ENCODE data around the gene MRFAP1L1.
A peak's percentile ranks its signal among the peaks of the same experiment; 100 is the strongest.
"Not testable (repeated sequence)": the region's sequence is repeated elsewhere in the genome, so short reads cannot be mapped to it uniquely, and the experiment has no call there.

Gene MRFAP1L1

DNA sequence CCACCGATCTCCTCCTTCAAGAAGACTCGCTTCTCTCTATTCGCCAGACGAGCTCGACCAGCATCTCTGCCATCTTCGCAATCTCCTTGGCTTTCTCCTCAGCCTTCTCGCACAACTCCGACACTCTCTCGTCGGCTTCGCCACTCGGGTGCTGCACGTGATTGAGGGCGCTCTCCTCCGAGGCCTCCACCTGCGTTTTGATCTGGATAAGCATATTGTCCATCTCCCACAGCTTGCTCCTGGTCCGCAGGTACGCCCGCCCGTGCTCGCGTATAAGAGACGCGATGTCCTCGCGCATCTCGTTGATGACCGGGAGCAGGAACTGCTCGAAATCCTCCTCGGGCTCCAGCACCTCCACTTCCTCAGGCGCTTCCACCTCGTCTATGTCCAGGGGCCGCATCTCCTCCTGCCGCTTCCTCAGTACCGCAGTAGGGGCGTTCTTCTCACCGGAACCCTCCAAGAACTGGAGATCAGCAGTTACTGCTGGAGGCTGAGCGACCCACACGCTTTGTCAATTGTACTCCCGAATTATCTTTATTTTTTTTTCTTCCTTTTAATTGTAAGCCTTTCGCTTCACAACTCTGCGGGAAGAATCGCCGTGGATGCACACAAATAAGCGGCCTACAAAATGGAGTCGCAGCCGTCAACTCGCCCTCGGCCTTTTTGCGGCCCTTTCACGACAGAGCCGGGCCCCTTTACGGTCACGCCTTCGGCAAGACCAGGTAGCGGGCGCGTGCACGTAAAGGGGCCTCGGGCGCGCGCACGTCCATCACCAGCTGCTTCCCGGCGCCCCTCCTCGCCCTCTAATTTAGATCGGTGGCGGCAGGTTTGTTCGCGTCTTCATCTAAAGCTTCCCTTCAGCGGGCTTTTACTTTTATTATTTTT is at the start of gene MRFAP1L1:
TSS of gene MRFAP1L1 (minus strand) at position 636 of the 885 bp plus-strand sequence. CDS start at position 400, 236 bp downstream.
- ChIA-PET CTCF (interaction anchor here (0.7 kb wide), 2 partner anchors 12 to 1491 kb away, joined by 4 read pairs; no protein-coding TSS in a partner anchor), POLR2A (ENCODE audit: low non-redundant PET) (no interaction called here)
- H3K27ac ChIP-seq = peak within 1 kb of the TSS; percentile 85
- TF ChIP-seq CTCF (conservative IDR thresholded peaks at IDR 0.05; ENCODE audit: low read depth) = no peak
- peak; percentile 95 for DNase-seq (ENCODE audit: low spot score)

DNA sequence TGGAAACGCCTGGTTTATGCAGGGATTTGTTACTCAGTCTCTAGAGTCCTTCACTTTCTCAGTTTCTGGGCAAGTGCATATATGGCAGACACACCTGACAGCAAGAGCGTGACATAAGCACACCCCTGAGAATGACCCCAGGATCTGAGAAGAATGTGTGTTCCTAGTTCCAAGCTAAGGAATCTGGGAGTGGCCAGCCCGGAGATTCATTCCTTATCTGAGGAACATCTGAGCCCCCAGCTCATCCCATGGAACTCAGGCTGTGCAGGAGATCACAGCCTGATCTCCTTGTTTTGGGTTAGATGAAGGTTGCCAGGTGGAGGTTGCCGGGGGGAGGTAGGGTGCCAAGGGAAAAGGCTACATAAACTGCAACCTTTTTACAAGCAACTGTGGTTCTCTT is 49.1 kb upstream of the MRFAP1L1 start:
- TF ChIP-seq CTCF (conservative IDR thresholded peaks at IDR 0.05; ENCODE audit: low read depth) = no peak
- POLR2A ChIA-PET (ENCODE audit: low non-redundant PET) = no interaction called here
- no peak overlapping the region for H3K27ac ChIP-seq
- DNase-seq (ENCODE audit: low spot score) = no peak
- CTCF ChIA-PET = no interaction called here

DNA sequence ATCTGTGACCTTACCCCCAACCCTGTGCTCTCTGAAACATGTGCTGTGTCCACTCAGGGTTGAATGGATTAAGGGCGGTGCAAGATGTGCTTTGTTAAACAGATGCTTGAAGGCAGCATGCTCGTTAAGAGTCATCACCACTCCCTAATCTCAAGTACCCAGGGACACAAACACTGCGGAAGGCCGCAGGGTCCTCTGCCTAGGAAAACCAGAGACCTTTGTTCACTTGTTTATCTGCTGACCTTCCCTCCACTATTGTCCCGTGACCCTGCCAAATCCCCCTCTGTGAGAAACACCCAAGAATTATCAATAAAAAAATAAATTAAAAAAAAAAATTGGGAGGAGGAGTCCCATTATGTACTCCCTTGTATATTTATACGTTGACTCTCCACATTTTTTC is 46.7 kb upstream of the MRFAP1L1 start:
- POLR2A ChIA-PET (ENCODE audit: low non-redundant PET); CTCF ChIA-PET; H3K27ac ChIP-seq; DNase-seq (ENCODE audit: low spot score): not testable (repeated sequence)

GRCh38 chr4:6755088-6755753 is 45.6 kb upstream of the MRFAP1L1 start:
- POLR2A ChIA-PET (ENCODE audit: low non-redundant PET) = no interaction called here
- CTCF ChIA-PET = no interaction called here
- no peak for TF ChIP-seq CTCF (conservative IDR thresholded peaks at IDR 0.05; ENCODE audit: low read depth)
- no peak overlapping the region for H3K27ac ChIP-seq
- DNase-seq (ENCODE audit: low spot score) = no peak

DNA sequence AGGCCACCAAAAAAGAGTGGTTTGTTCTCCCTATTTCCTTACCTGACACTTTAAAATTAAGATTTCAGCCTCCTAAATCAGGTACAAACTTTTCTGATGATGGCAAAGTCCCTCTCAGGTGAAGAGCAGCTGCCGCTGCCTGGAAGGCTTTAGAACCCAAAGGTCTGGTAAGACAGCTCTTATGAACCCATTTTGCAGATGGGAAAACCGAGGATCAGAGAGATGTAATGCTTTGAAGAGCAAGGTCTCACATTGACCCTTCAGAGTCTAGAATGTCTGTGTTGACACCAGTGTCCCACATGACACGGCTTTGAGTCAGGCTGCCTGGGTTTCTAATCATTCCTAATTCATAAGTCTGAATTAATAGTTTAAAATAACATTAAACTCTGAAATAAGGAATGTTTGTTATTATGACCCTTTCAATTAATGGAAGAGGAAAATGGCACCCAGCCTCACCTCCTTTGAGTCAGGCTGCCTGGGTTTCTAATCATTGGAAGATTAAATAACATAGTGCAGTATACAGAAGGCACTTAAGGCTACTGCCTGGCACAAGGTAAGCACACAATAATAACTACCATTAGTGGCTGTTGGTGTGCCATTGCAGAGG is 44.9 kb upstream of the MRFAP1L1 start:
- no peak overlapping the region for H3K27ac ChIP-seq
- CTCF ChIA-PET = no interaction called here
- TF ChIP-seq CTCF (conservative IDR thresholded peaks at IDR 0.05; ENCODE audit: low read depth) = no peak
- DNase-seq (ENCODE audit: low spot score) = no peak
- POLR2A ChIA-PET (ENCODE audit: low non-redundant PET) = no interaction called here

DNA sequence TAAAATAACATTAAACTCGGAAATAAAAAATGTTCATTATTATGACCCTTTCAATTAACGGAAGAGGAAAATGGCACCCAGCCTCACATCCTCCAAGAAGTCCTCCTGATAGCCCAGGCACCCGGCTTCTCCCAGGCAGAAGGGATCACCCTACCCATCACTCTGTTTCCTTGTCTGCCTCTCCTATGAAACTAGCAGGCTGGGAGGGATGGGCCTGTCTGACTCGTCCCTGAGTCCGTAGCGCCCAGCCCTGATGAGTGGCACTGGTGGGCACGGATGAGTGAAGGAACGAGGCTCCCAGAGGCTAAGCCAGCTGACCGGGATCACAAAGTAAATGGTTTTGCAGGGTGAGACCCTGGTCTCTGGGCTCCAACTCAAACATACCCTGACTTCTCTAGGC is 44.2 kb upstream of the MRFAP1L1 start:
- no peak for DNase-seq (ENCODE audit: low spot score)
- POLR2A ChIA-PET (ENCODE audit: low non-redundant PET) = no interaction called here
- H3K27ac ChIP-seq = no peak overlapping the region
- no peak for TF ChIP-seq CTCF (conservative IDR thresholded peaks at IDR 0.05; ENCODE audit: low read depth)
- CTCF ChIA-PET = no interaction called here

Measured in RWPE1 (cell line).